Measurements from ENCODE around the gene XRN1. TPM values are rescaled to one million over a fixed set of nuclear protein-coding genes. Genes with fewer than 3 reads are reported as not detected.

The XRN1 gene
- total RNA-seq, 1 donor from 2014 or later = 47.9 TPM

- Mint-ChIP-seq H3K9me3 (peaks cover 13% of the 10 kb centered on the region), H3K27me3 (ENCODE audit: low read depth) (no peaks in the 10 kb centered on the region), H3K4me1 (no peaks in the 10 kb centered on the region), H3K27ac (no peak overlapping the region), H3K4me3 (no peak overlapping the region), H3K36me3 (no peaks in the 10 kb centered on the region)
- DNase-seq (ENCODE audit: low spot score in 2 of 2, unreplicated experiment in 2 of 2) = no peak
- TF ChIP-seq CTCF (IDR thresholded peaks at IDR 0.05; ENCODE audit: unreplicated experiment) = no peak
Measured at GRCh38 chr3:142281474-142281873, 166.4 kb downstream of the XRN1 start.

GRCh38 chr3:142279965-142280590 lies 167.8 kb downstream of the XRN1 start:
- H3K4me3 Mint-ChIP-seq = no peak overlapping the region
- peaks cover 12% of the 10 kb centered on the region for H3K9me3 Mint-ChIP-seq
- TF ChIP-seq CTCF (IDR thresholded peaks at IDR 0.05; ENCODE audit: unreplicated experiment) = peak; percentile 38
- peaks cover 3% of the 10 kb centered on the region for H3K4me1 Mint-ChIP-seq
- no peaks in the 10 kb centered on the region for H3K36me3 Mint-ChIP-seq
- H3K27ac Mint-ChIP-seq = no peak overlapping the region
- H3K27me3 Mint-ChIP-seq (ENCODE audit: low read depth) = no peaks in the 10 kb centered on the region
- DNase-seq (ENCODE audit: low spot score in 2 of 2, unreplicated experiment in 2 of 2) = no peak

- H3K36me3 Mint-ChIP-seq = no peaks in the 10 kb centered on the region
- no peak overlapping the region for H3K27ac Mint-ChIP-seq
- no peak overlapping the region for H3K4me3 Mint-ChIP-seq
- TF ChIP-seq CTCF (IDR thresholded peaks at IDR 0.05; ENCODE audit: unreplicated experiment) = no peak
- H3K4me1 Mint-ChIP-seq = peaks cover 3% of the 10 kb centered on the region
- no peak for DNase-seq (ENCODE audit: low spot score in 2 of 2, unreplicated experiment in 2 of 2)
- H3K9me3 Mint-ChIP-seq = peaks cover 11% of the 10 kb centered on the region
- no peaks in the 10 kb centered on the region for H3K27me3 Mint-ChIP-seq (ENCODE audit: low read depth)
Measured at GRCh38 chr3:142278451-142278850, 169.4 kb downstream of the XRN1 start.

- TF ChIP-seq CTCF (IDR thresholded peaks at IDR 0.05; ENCODE audit: unreplicated experiment) = no peak
- Mint-ChIP-seq H3K27ac (no peak overlapping the region), H3K4me3 (no peak overlapping the region), H3K36me3 (no peaks in the 10 kb centered on the region), H3K27me3 (ENCODE audit: low read depth) (no peaks in the 10 kb centered on the region), H3K4me1 (peaks cover 3% of the 10 kb centered on the region), H3K9me3 (peaks cover 9% of the 10 kb centered on the region)
- no peak for DNase-seq (ENCODE audit: low spot score in 2 of 2, unreplicated experiment in 2 of 2)
Measured at GRCh38 chr3:142276781-142277180, 171.1 kb downstream of the XRN1 start.

- TF ChIP-seq CTCF (IDR thresholded peaks at IDR 0.05; ENCODE audit: unreplicated experiment) = no peak
- H3K4me3 Mint-ChIP-seq = no peak overlapping the region
- H3K36me3 Mint-ChIP-seq = no peaks in the 10 kb centered on the region
- no peaks in the 10 kb centered on the region for H3K27me3 Mint-ChIP-seq (ENCODE audit: low read depth)
- DNase-seq (ENCODE audit: low spot score in 2 of 2, unreplicated experiment in 2 of 2) = no peak
- peaks cover 3% of the 10 kb centered on the region for H3K4me1 Mint-ChIP-seq
- peaks cover 9% of the 10 kb centered on the region for H3K9me3 Mint-ChIP-seq
- no peak overlapping the region for H3K27ac Mint-ChIP-seq
Measured at GRCh38 chr3:142275856-142276255, 172.0 kb downstream of the XRN1 start.

GRCh38 chr3:142274908-142275307 lies 172.9 kb downstream of the XRN1 start:
- Mint-ChIP-seq H3K36me3 (no peaks in the 10 kb centered on the region), H3K27me3 (ENCODE audit: low read depth) (no peaks in the 10 kb centered on the region), H3K27ac (no peak overlapping the region), H3K4me1 (peaks cover 3% of the 10 kb centered on the region), H3K4me3 (no peak overlapping the region), H3K9me3 (peaks cover 9% of the 10 kb centered on the region)
- TF ChIP-seq CTCF (IDR thresholded peaks at IDR 0.05; ENCODE audit: unreplicated experiment) = no peak
- no peak for DNase-seq (ENCODE audit: low spot score in 2 of 2, unreplicated experiment in 2 of 2)
